ENCODE data around the gene TRPM5.
"Not testable (repeated sequence)": the region's sequence is repeated elsewhere in the genome, so short reads cannot be mapped to it uniquely, and the experiment has no call there.

TRPM5 gene

GRCh38 chr11:2443881-2444820 lies at the start of gene TRPM5:
Gene TRPM5, minus strand, starts transcription at chr11:2444514. Its CDS starts 21,478 bp downstream, at chr11:2423036.
- peak; percentile 71 for DNase-seq

- DNase-seq: no peak
Observed at GRCh38 chr11:2489083-2489482, 44.8 kb upstream of the TRPM5 start.

GRCh38 chr11:2488004-2488403 lies 43.7 kb upstream of the TRPM5 start:
- no peak for DNase-seq

GRCh38 chr11:2484576-2485125 lies 40.3 kb upstream of the TRPM5 start:
- DNase-seq: no peak

GRCh38 chr11:2483426-2483825 lies 39.1 kb upstream of the TRPM5 start:
- no peak for DNase-seq

GRCh38 chr11:2482745-2483144 lies 38.4 kb upstream of the TRPM5 start:
- no peak for DNase-seq

GRCh38 chr11:2482204-2482603 lies 37.9 kb upstream of the TRPM5 start:
- no peak for DNase-seq

GRCh38 chr11:2481253-2481652 lies 36.9 kb upstream of the TRPM5 start:
- DNase-seq: no peak

GRCh38 chr11:2480874-2481220 lies 36.5 kb upstream of the TRPM5 start:
- peak; percentile 5 for DNase-seq

GRCh38 chr11:2480067-2480873 lies 36.0 kb upstream of the TRPM5 start:
- not testable (repeated sequence) for DNase-seq

- no peak for DNase-seq
Observed at GRCh38 chr11:2477936-2478335, 33.6 kb upstream of the TRPM5 start.

GRCh38 chr11:2477254-2477653 lies 32.9 kb upstream of the TRPM5 start:
- DNase-seq: no peak

- no peak for DNase-seq
Observed at GRCh38 chr11:2475136-2475918, 31.0 kb upstream of the TRPM5 start.

- DNase-seq: no peak
Observed at GRCh38 chr11:2474059-2474901, 30.0 kb upstream of the TRPM5 start.

- DNase-seq: no peak
Observed at GRCh38 chr11:2473361-2474058, 29.2 kb upstream of the TRPM5 start.

GRCh38 chr11:2472428-2473186 lies 28.3 kb upstream of the TRPM5 start:
- no peak for DNase-seq

- DNase-seq: no peak
Observed at GRCh38 chr11:2471804-2472096, 27.4 kb upstream of the TRPM5 start.

- no peak for DNase-seq
Observed at GRCh38 chr11:2471048-2471803, 26.9 kb upstream of the TRPM5 start.

GRCh38 chr11:2470495-2470894 lies 26.2 kb upstream of the TRPM5 start:
- DNase-seq: no peak

All from CD4-positive, alpha-beta T cell treated with Interleukin-21 for 1 hour (primary cell).